Transverse colon (tissue), 4 donors: Measurements from ENCODE around the gene GRIN2A. TPM values are rescaled to one million over a fixed set of nuclear protein-coding genes. Genes with fewer than 3 reads are reported as not detected.

Source experiments
- DNase-seq: peaks from one replicate; pipeline ENCODE4 v3.0.0-alpha.2; 2019
- H3K27ac ChIP-seq, 4 donors: fragments of 200-600 bp; sonication (generic); 2 replicates each; pipeline ENCODE4 v1.5.1; 2016 to 2018; ENCODE audit warnings: inconsistent platforms in 4 of 4
- H3K27me3 ChIP-seq: fragments of 200-600 bp; sonication (generic); 2 replicates; pipeline ENCODE4 v1.5.1; 2017; ENCODE audit warnings: inconsistent platforms
- H3K36me3 ChIP-seq, 4 donors: fragments of 200-600 bp; sonication (generic); 2 replicates each; pipeline ENCODE4 v1.5.1; 2017 to 2019; ENCODE audit warnings: inconsistent platforms in 4 of 4
- H3K4me1 ChIP-seq, 4 donors: fragments of 200-600 bp; sonication (generic); 2 replicates each; pipeline ENCODE4 v1.5.1; 2017 to 2020; ENCODE audit warnings: inconsistent platforms in 4 of 4
- H3K4me3 ChIP-seq, 4 donors: fragments of 200-600 bp; sonication (generic); 1 replicate in 1 of 4; 2 replicates in 3 of 4; pipeline versions ENCODE4 v1.5.1 to v1.6.1; 2017 to 2019; ENCODE audit warnings: inconsistent platforms in 4 of 4
- H3K9me3 ChIP-seq, 2 donors: fragments of 200-600 bp; sonication (generic); 2 replicates each; pipeline ENCODE4 v1.5.1; 2017 to 2019; ENCODE audit warnings: inconsistent platforms in 2 of 2
- EP300 ChIP-seq: sonication (generic); formaldehyde crosslinking; IDR thresholded peaks from one replicate; pipeline ENCODE4 v1.6.1; 2017; ENCODE audit warnings: antibody characterized with exemption, low read depth
- POLR2A ChIP-seq: fragments of 450-650 bp; IDR thresholded peaks from one replicate; pipeline ENCODE4 v1.6.1; 2016; ENCODE audit warnings: antibody characterized with exemption, mild to moderate bottlenecking, moderate library complexity
- POLR2AphosphoS5 ChIP-seq, 3 donors: sonication (generic); formaldehyde crosslinking; IDR thresholded peaks; one replicate each; pipeline ENCODE4 v1.6.1; 2016; ENCODE audit warnings: antibody characterized with exemption in 3 of 3
- WGBS, 2 donors: methylation state at CpG; one replicate each; pipeline ENCODE4 v1.1.5; 2018; ENCODE audit warnings: low coverage in 1 of 2; 5-methylcytosine and 5-hydroxymethylcytosine counted together
- in situ Hi-C, 4 donors: fragments of 200-750 bp; cut with MboI; loops; one replicate each; pipeline versions ENCODE4 v1.15.0 to v1.15.1; 2017; ENCODE audit warnings: low sequenced_read_pairs in 3 of 4, low pct_ligation_motif_present in 1 of 4, low pct_unique_long_range_greater_than_20kb in 1 of 4
- intact Hi-C: fragments of 100-400 bp; cut with DNase I; formaldehyde crosslinking; loops from one replicate; pipeline ENCODE4 v1.15.1; 2023; ENCODE audit warnings: low total_unique reads
- total RNA-seq, 4 donors: library from RNA; depleted of rRNA; stranded (reverse); fragments of >200 nt; gene quantifications; one replicate each; pipeline ENCODE4 v1.1.0, GENCODE V29; 2016
- TF ChIP-seq, protein P1 (sequence below), 5 experiments: fragments of 200-600 bp in 3 of 5; fragments of 450-650 bp in 2 of 5; sonication (generic) in 3 of 5; IDR thresholded peaks; 1 replicate in 2 of 5; 2 replicates in 3 of 5; pipeline ENCODE4 v1.5.1; 2016 to 2017; ENCODE audit warnings: antibody characterized with exemption in 5 of 5, inconsistent platforms in 3 of 5, mild to moderate bottlenecking in 2 of 5, moderate library complexity in 1 of 5

Gene GRIN2A
- total RNA-seq, 4 donors from 2014 or later, result 0.14 to 0.37 (median 0.18) TPM

DNA sequence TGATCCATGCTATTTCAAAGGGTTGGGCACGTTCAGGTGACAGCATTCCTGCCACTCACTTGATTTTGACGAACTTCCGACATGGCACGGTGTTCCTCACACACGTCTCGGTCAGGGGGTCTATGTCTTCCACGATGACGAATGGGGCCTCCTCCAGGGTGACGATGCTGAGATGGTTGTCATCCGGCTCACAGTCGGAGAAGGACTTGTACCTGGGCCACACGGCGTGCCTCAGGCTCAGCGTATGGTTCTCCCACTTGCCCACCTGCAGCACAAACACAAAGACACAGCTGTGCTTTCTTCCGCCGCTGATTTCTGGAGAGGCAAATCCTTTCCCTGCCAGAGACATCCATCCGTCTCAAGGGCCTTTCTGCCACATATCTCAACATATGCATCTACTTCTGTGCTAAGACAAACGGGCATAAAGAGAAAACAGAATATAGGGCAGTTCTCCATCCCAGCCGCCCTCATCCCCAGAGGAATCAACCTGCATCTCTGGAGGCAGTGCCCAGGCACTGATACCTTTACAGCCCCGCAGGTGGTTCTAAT lies 332.5 kb downstream of the GRIN2A start:
- 88 to 90% methylated on average over 12 to 20 of the region's 20 CpGs for WGBS, 2 donors
- intact Hi-C loops (no loop called here), in situ Hi-C loops (no loop called here)
- H3K27me3 ChIP-seq, result no peaks in the 10 kb centered on the region
- no peak for DNase-seq
- H3K27ac ChIP-seq, result no peak overlapping the region
- no peaks in the 10 kb centered on the region for H3K36me3 ChIP-seq
- H3K9me3 ChIP-seq, result no peaks in the 10 kb centered on the region
- no peaks in the 10 kb centered on the region for H3K4me1 ChIP-seq
- no peak overlapping the region for H3K4me3 ChIP-seq
- TF ChIP-seq, protein P1, sequence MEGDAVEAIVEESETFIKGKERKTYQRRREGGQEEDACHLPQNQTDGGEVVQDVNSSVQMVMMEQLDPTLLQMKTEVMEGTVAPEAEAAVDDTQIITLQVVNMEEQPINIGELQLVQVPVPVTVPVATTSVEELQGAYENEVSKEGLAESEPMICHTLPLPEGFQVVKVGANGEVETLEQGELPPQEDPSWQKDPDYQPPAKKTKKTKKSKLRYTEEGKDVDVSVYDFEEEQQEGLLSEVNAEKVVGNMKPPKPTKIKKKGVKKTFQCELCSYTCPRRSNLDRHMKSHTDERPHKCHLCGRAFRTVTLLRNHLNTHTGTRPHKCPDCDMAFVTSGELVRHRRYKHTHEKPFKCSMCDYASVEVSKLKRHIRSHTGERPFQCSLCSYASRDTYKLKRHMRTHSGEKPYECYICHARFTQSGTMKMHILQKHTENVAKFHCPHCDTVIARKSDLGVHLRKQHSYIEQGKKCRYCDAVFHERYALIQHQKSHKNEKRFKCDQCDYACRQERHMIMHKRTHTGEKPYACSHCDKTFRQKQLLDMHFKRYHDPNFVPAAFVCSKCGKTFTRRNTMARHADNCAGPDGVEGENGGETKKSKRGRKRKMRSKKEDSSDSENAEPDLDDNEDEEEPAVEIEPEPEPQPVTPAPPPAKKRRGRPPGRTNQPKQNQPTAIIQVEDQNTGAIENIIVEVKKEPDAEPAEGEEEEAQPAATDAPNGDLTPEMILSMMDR (IDR thresholded peaks at IDR 0.05), result no peak
- no peak for TF ChIP-seq POLR2AphosphoS5 (IDR thresholded peaks at IDR 0.05)
- no peak for TF ChIP-seq EP300
- TF ChIP-seq POLR2A, result no peak

DNA sequence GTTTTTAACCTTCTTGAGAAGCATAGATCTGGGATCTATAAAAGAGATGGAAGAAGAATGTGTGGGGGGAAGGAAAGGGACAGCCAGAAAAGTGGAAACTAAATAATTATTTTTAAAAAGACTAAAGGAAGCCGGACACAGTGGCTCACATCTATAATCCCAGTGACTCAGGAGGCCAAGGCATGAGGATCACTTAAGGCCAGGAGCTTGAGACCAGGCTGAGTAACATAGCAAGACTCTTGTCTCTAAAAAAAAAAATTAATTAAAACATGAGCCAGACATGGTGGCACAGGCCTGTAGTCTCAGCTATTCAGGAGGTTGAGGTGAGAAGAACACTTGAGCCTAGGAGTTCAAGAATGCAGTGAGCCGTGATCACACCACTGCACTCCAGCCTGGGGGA lies 335.1 kb downstream of the GRIN2A start:
- Histone ChIP-seq H3K9me3 (no peaks in the 10 kb centered on the region), H3K4me1 (no peaks in the 10 kb centered on the region), H3K27ac (no peak overlapping the region), H3K4me3 (no peak overlapping the region), H3K27me3 (no peaks in the 10 kb centered on the region), H3K36me3 (no peaks in the 10 kb centered on the region)
- no peak for DNase-seq
- intact Hi-C loops, result no loop called here
- in situ Hi-C loops, result no loop called here
- WGBS, 2 donors, result 75 to 85% methylated on average over 2 of the region's 2 CpGs
- no peak for TF ChIP-seq EP300
- TF ChIP-seq, protein P1 (IDR thresholded peaks at IDR 0.05), result no peak
- TF ChIP-seq POLR2A, result no peak
- TF ChIP-seq POLR2AphosphoS5 (IDR thresholded peaks at IDR 0.05), result no peak

DNA sequence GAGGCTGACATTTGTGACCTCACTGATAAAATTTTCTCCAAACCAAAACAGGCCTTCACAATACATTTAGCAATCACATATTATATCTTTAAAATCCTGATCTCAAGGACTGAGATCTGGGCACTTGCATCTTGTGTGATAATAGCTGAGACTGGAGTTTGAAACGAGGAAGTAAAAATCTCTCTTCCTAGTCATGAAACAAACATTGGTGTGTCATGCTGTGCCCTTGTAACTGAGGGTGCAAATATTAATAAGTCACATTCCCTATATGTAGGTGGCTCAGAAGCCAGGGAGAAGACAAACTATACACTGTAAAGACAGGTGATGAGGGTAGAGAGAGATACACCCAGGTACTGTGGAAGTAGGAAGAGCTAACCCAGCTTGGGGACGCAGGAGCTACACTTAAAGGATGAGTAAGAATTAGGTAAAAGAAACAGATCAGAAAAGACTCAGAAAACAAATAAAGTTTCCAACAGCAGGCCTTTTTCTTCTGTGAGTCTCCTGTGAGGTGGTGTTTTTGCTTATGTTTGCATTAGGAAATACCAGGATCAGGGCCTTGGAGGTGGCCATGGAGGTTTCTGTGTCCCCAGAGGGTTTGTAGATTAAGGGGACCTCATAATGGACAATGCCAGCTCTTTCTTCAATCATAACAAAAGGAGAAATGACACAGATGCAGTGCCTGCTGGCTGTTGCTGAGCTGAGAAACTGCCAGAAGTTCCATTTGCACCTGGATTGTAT lies 335.7 kb downstream of the GRIN2A start:
- WGBS, 2 donors, result 56% methylated on average over 2 of the region's 2 CpGs
- intact Hi-C loops (no loop called here), in situ Hi-C loops (no loop called here)
- Histone ChIP-seq H3K27ac (no peak overlapping the region), H3K4me1 (no peaks in the 10 kb centered on the region), H3K9me3 (no peaks in the 10 kb centered on the region), H3K36me3 (no peaks in the 10 kb centered on the region), H3K4me3 (no peak overlapping the region), H3K27me3 (no peaks in the 10 kb centered on the region)
- no peak for DNase-seq
- TF ChIP-seq EP300 (no peak), POLR2A (no peak), POLR2AphosphoS5 (IDR thresholded peaks at IDR 0.05) (no peak)
- TF ChIP-seq, protein P1 (IDR thresholded peaks at IDR 0.05), result no peak

DNA sequence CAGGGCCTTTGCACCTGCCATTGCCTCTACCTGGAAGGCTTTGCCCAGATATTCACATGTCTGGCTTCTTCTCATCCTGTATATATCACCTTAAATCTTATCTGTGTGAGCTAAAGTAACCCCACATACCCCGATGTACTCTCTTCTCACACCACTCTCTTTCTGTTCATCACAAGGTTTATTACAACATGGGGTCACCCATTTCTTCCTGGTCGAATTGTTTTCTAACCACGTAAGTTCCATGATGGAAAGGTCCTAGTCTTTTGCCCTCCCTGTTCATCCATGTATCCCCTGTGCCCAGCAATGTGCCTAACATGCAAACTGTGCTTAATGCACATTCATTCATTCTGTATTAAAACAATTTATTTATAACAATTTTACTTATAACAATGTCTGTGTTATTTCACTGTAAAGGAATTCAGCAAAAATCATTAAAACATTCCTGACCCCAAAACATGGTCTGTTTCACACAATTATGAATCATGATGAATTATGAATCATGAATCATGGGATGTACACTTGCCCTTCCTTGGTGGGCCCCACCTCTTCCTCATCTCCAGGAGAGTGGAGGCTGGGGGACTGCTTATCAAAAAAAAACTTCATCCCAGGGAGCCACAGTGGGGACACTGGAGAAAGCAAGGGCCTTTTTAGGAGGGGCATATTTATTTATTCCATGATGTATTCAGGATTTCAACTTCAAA lies 336.4 kb downstream of the GRIN2A start:
- no peaks in the 10 kb centered on the region for H3K4me1 ChIP-seq
- intact Hi-C loops, result no loop called here
- no peaks in the 10 kb centered on the region for H3K27me3 ChIP-seq
- no peaks in the 10 kb centered on the region for H3K9me3 ChIP-seq
- H3K27ac ChIP-seq, result no peak overlapping the region
- H3K4me3 ChIP-seq, result no peak overlapping the region
- in situ Hi-C loops, result no loop called here
- TF ChIP-seq, protein P1 (IDR thresholded peaks at IDR 0.05), result no peak
- no peak for TF ChIP-seq POLR2AphosphoS5 (IDR thresholded peaks at IDR 0.05)
- no peak for TF ChIP-seq EP300
- no peak for TF ChIP-seq POLR2A
- no peak for DNase-seq
- H3K36me3 ChIP-seq, result no peaks in the 10 kb centered on the region
- WGBS, 2 donors, result 53 to 87% methylated on average over 3 of the region's 3 CpGs
